Smooth muscle cell (in vitro differentiated cells): Measurements from ENCODE around the gene USF3. TPM values are rescaled to one million over a fixed set of nuclear protein-coding genes. Genes with fewer than 3 reads are reported as not detected.

Experiments
- DNase-seq: peaks from one replicate; lab custom pipeline; 2025; ENCODE audit not compliant: unreplicated experiment; lab: John Stamatoyannopoulos, UW
- H2AFZ ChIP-seq: fragments of 200-600 bp; sonication (generic); 2 replicates; pipeline ENCODE4 v1.6.0; 2016; ENCODE audit warnings: antibody characterized with exemption, low read depth, mild to moderate bottlenecking
- H3F3A ChIP-seq: fragments of 200-600 bp; sonication (generic); 2 replicates; pipeline ENCODE4 v1.6.0; 2017; ENCODE audit warnings: antibody characterized with exemption, low read depth
- H3K27ac ChIP-seq: fragments of 200-600 bp; sonication (generic); 2 replicates; pipeline ENCODE4 v1.5.1; 2016; ENCODE audit warnings: low read depth, mild to moderate bottlenecking
- H3K27me3 ChIP-seq: fragments of 200-600 bp; sonication (generic); 2 replicates; pipeline ENCODE4 v1.6.1; 2016; ENCODE audit warnings: low read depth, mild to moderate bottlenecking
- H3K36me3 ChIP-seq: fragments of 200-600 bp; sonication (generic); 2 replicates; pipeline ENCODE4 v1.5.1; 2016; ENCODE audit warnings: low read depth
- H3K4me1 ChIP-seq: fragments of 200-600 bp; sonication (generic); 2 replicates; pipeline ENCODE4 v1.5.1; 2016; ENCODE audit warnings: low read depth
- H3K4me2 ChIP-seq: fragments of 200-600 bp; sonication (generic); 2 replicates; pipeline ENCODE4 v1.6.0; 2016; ENCODE audit warnings: mild to moderate bottlenecking
- H3K4me3 ChIP-seq: fragments of 200-600 bp; sonication (generic); 2 replicates; pipeline ENCODE4 v1.5.1; 2016; ENCODE audit warnings: mild to moderate bottlenecking
- H3K79me2 ChIP-seq: fragments of 200-600 bp; sonication (generic); 2 replicates; pipeline ENCODE4 v1.6.0; 2016; ENCODE audit warnings: low read depth, mild to moderate bottlenecking
- H3K9ac ChIP-seq: fragments of 200-600 bp; sonication (generic); 2 replicates; pipeline ENCODE4 v1.6.0; 2016; ENCODE audit warnings: low read depth
- H3K9me3 ChIP-seq: fragments of 200-600 bp; sonication (generic); replicated peaks from 2 replicates; pipeline ENCODE4 v1.5.1; 2016; ENCODE audit warnings: low read depth
- H4K20me1 ChIP-seq: fragments of 200-600 bp; sonication (generic); 2 replicates; pipeline ENCODE4 v1.6.0; 2016; ENCODE audit warnings: low read depth
- CTCF ChIP-seq: fragments of 200-600 bp; sonication (generic); IDR thresholded peaks from 2 replicates; pipeline ENCODE4 v1.5.1; 2017; ENCODE audit warnings: borderline replicate concordance, mild to moderate bottlenecking, antibody characterized with exemption; ENCODE audit not compliant: insufficient read depth, poor library complexity, severe bottlenecking
- WGBS: methylation state at CpG from one replicate; pipeline ENCODE4 v1.1.7; 2016; ENCODE audit warnings: low lambda C conversion rate; 5-methylcytosine and 5-hydroxymethylcytosine counted together
- polyA plus RNA-seq: library from polyadenylated mRNA; unstranded; fragments of >200 nt; fragmentation: Nextera tagmentation; extraction: Ambion mirVana; gene quantifications from 2 replicates; pipeline ENCODE4 v1.2.1, GENCODE V29; 2016
- total RNA-seq: library from RNA; depleted of rRNA; stranded (reverse); fragments of >200 nt; gene quantifications from 2 replicates; pipeline ENCODE4 v1.2.3, GENCODE V29; 2014

The USF3 gene
- total and polyA plus RNA-seq, 2 experiments from 2014 or later = 2.9 to 12.3 TPM

- 96% methylated on average over 3 of the region's 3 CpGs for whole genome bisulfite sequencing
- peaks cover 17% of the 10 kb centered on the region for H3K36me3 ChIP-seq
- DNase-seq = no peak
- H3K9ac ChIP-seq = no peak overlapping the region
- no peaks in the 10 kb centered on the region for H4K20me1 ChIP-seq
- no peak overlapping the region for H3K27ac ChIP-seq
- no peaks in the 10 kb centered on the region for H3K4me1 ChIP-seq
- no peaks in the 10 kb centered on the region for H3K79me2 ChIP-seq
- no peaks in the 10 kb centered on the region for H3K27me3 ChIP-seq
- no peak for TF ChIP-seq CTCF
- H3K4me3 ChIP-seq = no peak overlapping the region
- H3K9me3 ChIP-seq = no peaks in the 10 kb centered on the region
- no peak overlapping the region for H2AFZ ChIP-seq
- no peak overlapping the region for H3K4me2 ChIP-seq
- no peaks in the 10 kb centered on the region for H3F3A ChIP-seq
Observed at GRCh38 chr3:113663324-113663750, 33.1 kb downstream of the USF3 start.

GRCh38 chr3:113662824-113663223 lies 33.6 kb downstream of the USF3 start:
- no peaks in the 10 kb centered on the region for H3K27me3 ChIP-seq
- no peaks in the 10 kb centered on the region for H3K79me2 ChIP-seq
- no peak overlapping the region for H3K4me3 ChIP-seq
- no peaks in the 10 kb centered on the region for H3K4me1 ChIP-seq
- H3K36me3 ChIP-seq = peaks cover 17% of the 10 kb centered on the region
- no peaks in the 10 kb centered on the region for H4K20me1 ChIP-seq
- no peak overlapping the region for H3K27ac ChIP-seq
- TF ChIP-seq CTCF = no peak
- no peak for DNase-seq
- no peaks in the 10 kb centered on the region for H3F3A ChIP-seq
- WGBS = 96% methylated on average over 1 of the region's 1 CpG
- no peaks in the 10 kb centered on the region for H3K9me3 ChIP-seq
- no peak overlapping the region for H3K9ac ChIP-seq
- no peak overlapping the region for H2AFZ ChIP-seq
- H3K4me2 ChIP-seq = no peak overlapping the region

GRCh38 chr3:113660896-113661295 lies 35.5 kb downstream of the USF3 start:
- Histone ChIP-seq H3K4me2 (no peak overlapping the region), H3K36me3 (peaks cover 17% of the 10 kb centered on the region), H3F3A (no peaks in the 10 kb centered on the region), H3K9me3 (no peaks in the 10 kb centered on the region), H3K79me2 (no peaks in the 10 kb centered on the region), H3K27me3 (no peaks in the 10 kb centered on the region), H3K27ac (no peak overlapping the region), H3K9ac (no peak overlapping the region), H2AFZ (no peak overlapping the region), H3K4me3 (no peak overlapping the region), H4K20me1 (no peaks in the 10 kb centered on the region), H3K4me1 (no peaks in the 10 kb centered on the region)
- WGBS = 100% methylated on average over 4 of the region's 4 CpGs
- TF ChIP-seq CTCF = no peak
- DNase-seq = no peak

- H3K9me3 ChIP-seq = no peaks in the 10 kb centered on the region
- DNase-seq = no peak
- no peaks in the 10 kb centered on the region for H4K20me1 ChIP-seq
- peaks cover 17% of the 10 kb centered on the region for H3K36me3 ChIP-seq
- no peaks in the 10 kb centered on the region for H3F3A ChIP-seq
- H3K4me3 ChIP-seq = no peak overlapping the region
- H2AFZ ChIP-seq = no peak overlapping the region
- H3K79me2 ChIP-seq = no peaks in the 10 kb centered on the region
- H3K9ac ChIP-seq = no peak overlapping the region
- no peaks in the 10 kb centered on the region for H3K27me3 ChIP-seq
- WGBS = 97% methylated on average over 2 of the region's 2 CpGs
- no peaks in the 10 kb centered on the region for H3K4me1 ChIP-seq
- no peak overlapping the region for H3K4me2 ChIP-seq
- H3K27ac ChIP-seq = no peak overlapping the region
- TF ChIP-seq CTCF = no peak
Observed at GRCh38 chr3:113660458-113660857, 36.0 kb downstream of the USF3 start.
